Activated CD8-positive, alpha-beta T cell treated with anti-CD3 and anti-CD28 coated beads for 36 hours (primary cell): Measurements from ENCODE around the gene MACROD2. TPM values are rescaled to one million over a fixed set of nuclear protein-coding genes. Genes with fewer than 3 reads are reported as not detected.

Source experiments
- ATAC-seq: fragments of 200-7000 bp; cut with Tn5 transposase; one replicate; pipeline ENCODE4 v1.10.0; 2021; ENCODE audit warnings: mild to moderate bottlenecking, moderate library complexity
- CTCF ChIA-PET: fragments of 350-600 bp; sonication (Branson Sonifier 250); formaldehyde crosslinking; loops from one replicate; lab custom pipeline; 2021; ENCODE audit warnings: antibody characterized with exemption; lab: Charles Lee
- POLR2A ChIA-PET: fragments of 350-600 bp; sonication (Branson Sonifier 250); formaldehyde crosslinking; loops from one replicate; lab custom pipeline; 2021; ENCODE audit warnings: antibody characterized with exemption; lab: Charles Lee
- DNase-seq: peaks from one replicate; pipeline ENCODE4 v3.0.0-alpha.2; 2020
- H3K27ac Mint-ChIP-seq: one replicate; pipeline ENCODE4 v1.8.0; 2021; ENCODE audit warnings: mild to moderate bottlenecking, mixed read lengths
- H3K27me3 Mint-ChIP-seq: one replicate; pipeline ENCODE4 v1.8.0; 2021; ENCODE audit warnings: mixed read lengths
- H3K36me3 Mint-ChIP-seq: one replicate; pipeline ENCODE4 v1.8.0; 2021; ENCODE audit warnings: low read depth, mixed read lengths
- H3K4me1 Mint-ChIP-seq: one replicate; pipeline ENCODE4 v1.8.0; 2021; ENCODE audit warnings: low read depth, mixed read lengths
- H3K4me3 Mint-ChIP-seq: one replicate; pipeline ENCODE4 v1.8.0; 2021; ENCODE audit warnings: mild to moderate bottlenecking, moderate library complexity, mixed read lengths
- H3K9me3 Mint-ChIP-seq: one replicate; pipeline ENCODE4 v1.8.0; 2021; ENCODE audit warnings: mixed read lengths
- CTCF ChIP-seq: fragments of 200-600 bp; IDR thresholded peaks from one replicate; pipeline ENCODE4 v1.8.0; 2022; ENCODE audit warnings: antibody characterized with exemption, mild to moderate bottlenecking
- intact Hi-C: fragments of 100-400 bp; cut with micrococcal nuclease; formaldehyde crosslinking; loops from one replicate; pipeline ENCODE4 v1.10.0; 2022
- total RNA-seq, 2 experiments: library from RNA; stranded (reverse); gene quantifications; one replicate each; pipeline ENCODE4 v1.2.3, GENCODE V29; 2021

MACROD2 gene
- total RNA-seq, 2 experiments from 2014 or later, result not detected

GRCh38 chr20:15571056-15571455 is 1575.7 kb downstream of the MACROD2 start:
- DNase-seq, result no peak
- intact Hi-C loops, result no loop called here
- no peak for TF ChIP-seq CTCF
- no peak for ATAC-seq
- H3K9me3 Mint-ChIP-seq, result no peaks in the 10 kb centered on the region
- no peak overlapping the region for H3K27ac Mint-ChIP-seq
- no peaks in the 10 kb centered on the region for H3K36me3 Mint-ChIP-seq
- no peak overlapping the region for H3K4me3 Mint-ChIP-seq
- CTCF ChIA-PET, result no interaction called here
- no peaks in the 10 kb centered on the region for H3K4me1 Mint-ChIP-seq
- POLR2A ChIA-PET, result no interaction called here
- no peaks in the 10 kb centered on the region for H3K27me3 Mint-ChIP-seq

GRCh38 chr20:15575255-15575654 is 1579.9 kb downstream of the MACROD2 start:
- no peak for TF ChIP-seq CTCF
- POLR2A ChIA-PET, result no interaction called here
- no peak overlapping the region for H3K27ac Mint-ChIP-seq
- CTCF ChIA-PET, result interaction anchor here (0.9 kb wide), 1 partner anchor 12 kb away, joined by 3 read pairs; no protein-coding TSS in a partner anchor
- no peaks in the 10 kb centered on the region for H3K4me1 Mint-ChIP-seq
- H3K27me3 Mint-ChIP-seq, result no peaks in the 10 kb centered on the region
- intact Hi-C loops, result no loop called here
- H3K9me3 Mint-ChIP-seq, result no peaks in the 10 kb centered on the region
- H3K36me3 Mint-ChIP-seq, result no peaks in the 10 kb centered on the region
- no peak overlapping the region for H3K4me3 Mint-ChIP-seq
- no peak for DNase-seq
- no peak for ATAC-seq

GRCh38 chr20:15576411-15576810 is 1581.1 kb downstream of the MACROD2 start:
- no peak for DNase-seq
- TF ChIP-seq CTCF, result no peak
- H3K36me3 Mint-ChIP-seq, result no peaks in the 10 kb centered on the region
- ChIA-PET POLR2A (no interaction called here), CTCF (no interaction called here)
- H3K27ac Mint-ChIP-seq, result no peak overlapping the region
- ATAC-seq, result no peak
- H3K27me3 Mint-ChIP-seq, result no peaks in the 10 kb centered on the region
- intact Hi-C loops, result no loop called here
- H3K9me3 Mint-ChIP-seq, result peaks cover 3% of the 10 kb centered on the region
- H3K4me3 Mint-ChIP-seq, result no peak overlapping the region
- no peaks in the 10 kb centered on the region for H3K4me1 Mint-ChIP-seq

- Mint-ChIP-seq H3K9me3 (peaks cover 5% of the 10 kb centered on the region), H3K27me3 (no peaks in the 10 kb centered on the region), H3K27ac (no peak overlapping the region), H3K4me3 (no peak overlapping the region), H3K4me1 (no peaks in the 10 kb centered on the region), H3K36me3 (no peaks in the 10 kb centered on the region)
- ATAC-seq (no peak), DNase-seq (no peak)
- no peak for TF ChIP-seq CTCF
- CTCF ChIA-PET, result no interaction called here
- intact Hi-C loops, result no loop called here
- POLR2A ChIA-PET, result no interaction called here
Measured at GRCh38 chr20:15578113-15578512, 1582.8 kb downstream of the MACROD2 start.

GRCh38 chr20:15579688-15580087 is 1584.4 kb downstream of the MACROD2 start:
- ChIA-PET POLR2A (no interaction called here), CTCF (no interaction called here)
- DNase-seq, result no peak
- Mint-ChIP-seq H3K9me3 (peaks cover 5% of the 10 kb centered on the region), H3K36me3 (no peaks in the 10 kb centered on the region), H3K27ac (no peak overlapping the region), H3K27me3 (no peaks in the 10 kb centered on the region), H3K4me3 (no peak overlapping the region), H3K4me1 (no peaks in the 10 kb centered on the region)
- intact Hi-C loops, result no loop called here
- TF ChIP-seq CTCF, result no peak
- no peak for ATAC-seq
